Measurements from ENCODE around the gene KSR1.

DNA sequence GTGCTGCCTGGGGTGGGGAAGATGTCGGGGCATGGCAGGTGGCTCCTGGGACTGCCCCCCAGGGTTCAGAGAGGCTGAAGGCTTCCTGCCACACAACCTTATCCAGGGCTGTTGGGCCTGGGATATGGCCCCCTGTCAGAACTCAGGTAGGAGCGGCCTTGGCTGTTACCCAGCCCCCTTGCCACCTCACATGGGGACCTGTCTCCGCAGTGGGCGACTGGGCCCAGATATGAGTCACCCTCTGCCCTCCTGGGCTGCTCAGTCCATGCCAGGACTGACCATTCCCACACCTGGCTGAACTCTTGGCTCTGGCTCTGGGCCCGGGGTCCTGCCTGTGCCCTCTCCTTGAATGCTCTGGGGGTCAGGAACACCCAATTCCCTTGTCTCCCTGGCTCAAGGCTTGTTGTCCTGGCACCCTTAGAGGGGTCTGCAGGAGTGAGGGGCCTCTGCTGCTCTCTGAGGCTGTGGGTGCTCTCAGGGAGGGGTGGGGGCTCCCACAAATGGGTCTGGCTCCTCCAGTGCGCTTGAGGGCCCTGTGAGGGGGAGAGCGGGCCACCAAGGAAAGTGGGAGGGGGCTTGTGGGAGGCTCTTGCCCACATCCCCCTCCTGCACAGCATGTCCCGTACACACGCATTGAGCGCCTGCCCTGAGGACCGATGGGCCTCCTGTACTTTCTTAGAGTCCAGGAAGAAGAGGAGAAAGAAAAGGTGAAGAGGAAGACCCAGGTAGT is 210.7 kb downstream of the KSR1 start:
- TF ChIP-seq, protein P1, sequence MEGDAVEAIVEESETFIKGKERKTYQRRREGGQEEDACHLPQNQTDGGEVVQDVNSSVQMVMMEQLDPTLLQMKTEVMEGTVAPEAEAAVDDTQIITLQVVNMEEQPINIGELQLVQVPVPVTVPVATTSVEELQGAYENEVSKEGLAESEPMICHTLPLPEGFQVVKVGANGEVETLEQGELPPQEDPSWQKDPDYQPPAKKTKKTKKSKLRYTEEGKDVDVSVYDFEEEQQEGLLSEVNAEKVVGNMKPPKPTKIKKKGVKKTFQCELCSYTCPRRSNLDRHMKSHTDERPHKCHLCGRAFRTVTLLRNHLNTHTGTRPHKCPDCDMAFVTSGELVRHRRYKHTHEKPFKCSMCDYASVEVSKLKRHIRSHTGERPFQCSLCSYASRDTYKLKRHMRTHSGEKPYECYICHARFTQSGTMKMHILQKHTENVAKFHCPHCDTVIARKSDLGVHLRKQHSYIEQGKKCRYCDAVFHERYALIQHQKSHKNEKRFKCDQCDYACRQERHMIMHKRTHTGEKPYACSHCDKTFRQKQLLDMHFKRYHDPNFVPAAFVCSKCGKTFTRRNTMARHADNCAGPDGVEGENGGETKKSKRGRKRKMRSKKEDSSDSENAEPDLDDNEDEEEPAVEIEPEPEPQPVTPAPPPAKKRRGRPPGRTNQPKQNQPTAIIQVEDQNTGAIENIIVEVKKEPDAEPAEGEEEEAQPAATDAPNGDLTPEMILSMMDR (conservative IDR thresholded peaks at IDR 0.05; ENCODE audit: low read depth, low read length), result no peak
- TF ChIP-seq POLR2A (IDR thresholded peaks at IDR 0.05; ENCODE audit: low read depth, low read length) (no peak), BHLHE40 (IDR thresholded peaks at IDR 0.05; ENCODE audit: low read depth, low read length) (no peak), SMC3 (IDR thresholded peaks at IDR 0.05; ENCODE audit: low read depth, low read length) (no peak), RFX5 (IDR thresholded peaks at IDR 0.05; ENCODE audit: low read depth, low read length) (no peak), MAZ (IDR thresholded peaks at IDR 0.05; ENCODE audit: borderline replicate concordance, low read depth, low read length) (no peak), CEBPB (IDR thresholded peaks at IDR 0.05; ENCODE audit: low read depth, low read length) (no peak)
